Activated naive CD8-positive, alpha-beta T cell treated with anti-CD3 and anti-CD28 coated beads, Interleukin-2, amount 50 U/mL, for 24 hours (primary cell): ENCODE results near the gene TBC1D24.

Source experiments
- ATAC-seq: fragments of 150-1000 bp; cut with Tn5 transposase; one replicate; pipeline ENCODE4 v1.10.0; 2021
- DNase-seq: peaks from one replicate; pipeline ENCODE4 v3.0.0; 2021
- H3K27ac Mint-ChIP-seq: one replicate; pipeline ENCODE4 v1.8.0; 2021; ENCODE audit warnings: mild to moderate bottlenecking, mixed read lengths
- H3K27me3 Mint-ChIP-seq: one replicate; pipeline ENCODE4 v1.8.0; 2021; ENCODE audit warnings: mixed read lengths
- H3K36me3 Mint-ChIP-seq: one replicate; pipeline ENCODE4 v1.8.0; 2021; ENCODE audit warnings: low read depth, mixed read lengths
- H3K4me1 Mint-ChIP-seq: one replicate; pipeline ENCODE4 v1.8.0; 2021; ENCODE audit warnings: mixed read lengths
- H3K4me3 Mint-ChIP-seq: one replicate; pipeline ENCODE4 v1.8.0; 2021; ENCODE audit warnings: mild to moderate bottlenecking, moderate library complexity, mixed read lengths
- H3K9me3 Mint-ChIP-seq: one replicate; pipeline ENCODE4 v1.8.0; 2021; ENCODE audit warnings: mixed read lengths

TBC1D24 gene

DNA sequence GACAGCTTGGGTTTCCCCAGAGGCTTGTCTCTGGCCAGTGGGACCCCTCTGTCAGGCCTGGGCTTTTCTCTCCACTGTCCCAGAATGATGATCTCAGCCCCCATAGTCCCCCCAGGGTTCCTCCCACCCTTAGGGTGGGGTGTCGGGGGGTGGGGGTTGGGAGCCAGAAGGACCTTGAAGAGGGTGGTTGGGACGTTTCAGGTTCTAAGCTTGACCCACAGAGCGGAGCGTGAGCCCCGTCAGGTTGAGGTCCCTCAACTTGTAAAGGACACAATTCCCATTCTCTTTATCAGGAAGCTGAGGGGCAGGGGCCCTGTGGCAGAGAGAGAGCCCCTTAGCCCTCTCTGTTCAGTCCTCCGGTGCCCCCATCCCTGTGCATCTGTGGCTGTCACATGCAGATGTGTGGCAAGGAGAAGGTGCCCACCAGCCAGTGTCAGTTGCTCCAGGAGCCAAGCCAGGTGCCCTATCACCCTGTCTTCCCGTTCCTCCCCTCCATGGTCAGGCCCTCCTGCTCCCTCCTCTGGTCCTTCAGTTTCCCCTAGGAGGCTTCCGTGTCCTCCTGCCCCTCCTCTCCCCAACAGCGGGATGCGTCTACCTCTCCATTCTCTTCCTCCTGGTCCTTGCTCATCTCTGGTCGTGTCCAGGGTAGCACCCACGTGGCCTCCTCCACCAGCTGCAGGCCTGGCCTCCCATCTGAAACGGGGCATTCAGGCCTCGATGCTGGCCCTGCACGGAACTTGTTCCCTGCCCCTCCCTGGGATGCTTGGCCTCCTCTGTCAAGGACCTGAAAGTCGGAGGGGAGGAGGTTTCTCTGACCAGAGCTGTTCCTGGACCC is 5.3 kb upstream of the TBC1D24 start:
- Mint-ChIP-seq H3K36me3 (no peaks in the 10 kb centered on the region), H3K9me3 (no peaks in the 10 kb centered on the region), H3K27ac (no peak overlapping the region), H3K4me3 (no peak overlapping the region), H3K4me1 (peaks cover 26% of the 10 kb centered on the region), H3K27me3 (peaks cover 27% of the 10 kb centered on the region)
- ATAC-seq (no peak), DNase-seq (no peak)

DNA sequence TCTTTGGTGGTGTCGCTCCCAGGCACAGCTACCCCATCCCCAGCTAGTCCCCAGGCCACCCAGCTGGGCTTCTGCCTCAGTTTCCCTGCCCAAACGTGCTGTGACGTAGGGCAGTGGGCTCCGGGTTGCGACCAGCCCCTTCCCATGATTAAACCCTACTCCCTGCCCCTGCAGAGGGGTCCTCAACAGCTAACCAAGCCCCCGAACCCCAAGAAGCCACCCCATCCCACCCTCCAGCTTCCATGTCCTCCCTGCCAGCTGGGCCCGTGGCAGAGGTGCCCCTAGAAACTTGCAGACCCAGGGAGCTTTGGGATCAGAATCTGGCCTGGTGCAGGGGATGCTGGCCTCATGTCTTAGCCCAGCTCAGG is 4.7 kb upstream of the TBC1D24 start:
- Mint-ChIP-seq H3K9me3 (no peaks in the 10 kb centered on the region), H3K4me1 (peaks cover 26% of the 10 kb centered on the region), H3K27me3 (peaks cover 27% of the 10 kb centered on the region), H3K4me3 (no peak overlapping the region), H3K36me3 (no peaks in the 10 kb centered on the region), H3K27ac (no peak overlapping the region)
- ATAC-seq: no peak
- no peak for DNase-seq

DNA sequence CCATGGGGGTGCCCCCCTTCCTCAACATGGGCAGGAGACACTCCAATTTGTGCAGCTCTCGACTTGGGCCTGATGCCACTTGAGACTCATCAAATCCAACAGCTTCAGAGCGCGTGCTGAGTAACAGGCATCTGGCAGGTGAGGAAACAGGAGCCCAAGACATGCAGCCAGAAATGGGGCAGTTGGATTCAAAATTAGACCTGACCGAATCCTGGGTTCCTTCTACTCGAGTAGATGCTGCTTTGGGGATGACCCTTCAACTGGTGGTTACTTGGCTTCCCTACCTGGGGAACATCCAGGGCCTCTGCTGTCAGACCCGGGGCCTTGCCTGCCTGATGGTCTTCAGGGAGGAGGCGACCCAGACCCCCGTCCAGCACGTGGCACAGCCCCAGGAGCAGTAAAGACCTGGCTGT is 4.3 kb upstream of the TBC1D24 start:
- Mint-ChIP-seq H3K27ac (no peak overlapping the region), H3K27me3 (peaks cover 27% of the 10 kb centered on the region), H3K9me3 (no peaks in the 10 kb centered on the region), H3K4me1 (peaks cover 26% of the 10 kb centered on the region), H3K4me3 (no peak overlapping the region), H3K36me3 (no peaks in the 10 kb centered on the region)
- ATAC-seq (no peak), DNase-seq (no peak)

DNA sequence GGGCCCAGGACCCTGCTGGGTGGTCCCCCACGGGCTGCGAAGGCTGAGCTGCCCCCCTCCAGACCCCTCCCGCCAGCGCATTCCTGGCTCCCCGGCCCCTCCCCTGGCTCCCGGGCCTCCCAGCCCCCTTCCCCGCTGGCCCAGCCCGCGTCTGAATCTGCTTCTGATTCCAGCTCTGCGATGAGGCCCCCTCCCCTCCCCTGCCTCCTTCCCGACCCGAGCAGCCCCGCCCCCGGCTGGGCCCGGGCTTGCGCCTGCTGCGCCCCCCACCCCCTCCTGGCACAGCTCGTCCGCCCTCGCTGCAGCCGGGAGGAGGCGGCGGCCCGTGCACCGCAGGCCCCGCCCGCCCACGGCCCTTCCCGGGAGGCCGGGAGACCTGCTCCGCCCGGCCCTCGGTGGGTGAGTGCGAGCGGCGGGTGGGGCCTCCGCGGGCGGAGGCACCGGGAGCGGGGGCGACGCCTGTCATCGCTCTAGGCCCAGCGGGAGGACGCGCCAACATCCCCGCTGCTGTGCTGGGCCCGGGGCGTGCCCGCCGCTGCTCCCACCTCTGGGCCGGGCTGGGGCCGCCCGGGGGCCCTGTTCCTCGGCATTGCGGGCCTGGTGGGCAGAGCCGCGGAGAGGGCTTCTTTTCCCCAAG is 3.8 kb upstream of the TBC1D24 start, which contains the start of gene NTN3:
Gene NTN3 (plus strand): TSS at position 282 of the 637 bp plus-strand sequence. CDS start 405 bp downstream, outside the sequence.
- H3K36me3 Mint-ChIP-seq: no peaks in the 10 kb centered on the region
- H3K27ac Mint-ChIP-seq: no peak within 1 kb of the TSS
- DNase-seq (peak; percentile 27), ATAC-seq (no peak)
- peaks cover 27% of the 10 kb centered on the region for H3K27me3 Mint-ChIP-seq
- H3K9me3 Mint-ChIP-seq: no peaks in the 10 kb centered on the region
- peaks cover 30% of the 10 kb centered on the region for H3K4me1 Mint-ChIP-seq
- no peak within 1 kb of the TSS for H3K4me3 Mint-ChIP-seq

DNA sequence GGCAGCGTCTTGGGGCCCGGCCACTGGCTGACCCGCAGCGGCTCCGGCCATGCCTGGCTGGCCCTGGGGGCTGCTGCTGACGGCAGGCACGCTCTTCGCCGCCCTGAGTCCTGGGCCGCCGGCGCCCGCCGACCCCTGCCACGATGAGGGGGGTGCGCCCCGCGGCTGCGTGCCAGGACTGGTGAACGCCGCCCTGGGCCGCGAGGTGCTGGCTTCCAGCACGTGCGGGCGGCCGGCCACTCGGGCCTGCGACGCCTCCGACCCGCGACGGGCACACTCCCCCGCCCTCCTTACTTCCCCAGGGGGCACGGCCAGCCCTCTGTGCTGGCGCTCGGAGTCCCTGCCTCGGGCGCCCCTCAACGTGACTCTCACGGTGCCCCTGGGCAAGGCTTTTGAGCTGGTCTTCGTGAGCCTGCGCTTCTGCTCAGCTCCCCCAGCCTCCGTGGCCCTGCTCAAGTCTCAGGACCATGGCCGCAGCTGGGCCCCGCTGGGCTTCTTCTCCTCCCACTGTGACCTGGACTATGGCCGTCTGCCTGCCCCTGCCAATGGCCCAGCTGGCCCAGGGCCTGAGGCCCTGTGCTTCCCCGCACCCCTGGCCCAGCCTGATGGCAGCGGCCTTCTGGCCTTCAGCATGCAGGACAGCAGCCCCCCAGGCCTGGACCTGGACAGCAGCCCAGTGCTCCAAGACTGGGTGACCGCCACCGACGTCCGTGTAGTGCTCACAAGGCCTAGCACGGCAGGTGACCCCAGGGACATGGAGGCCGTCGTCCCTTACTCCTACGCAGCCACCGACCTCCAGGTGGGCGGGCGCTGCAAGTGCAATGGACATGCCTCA is 3.1 kb upstream of the TBC1D24 start:
- DNase-seq (no peak), ATAC-seq (no peak)
- Mint-ChIP-seq H3K9me3 (no peaks in the 10 kb centered on the region), H3K4me3 (no peak overlapping the region), H3K27me3 (peaks cover 27% of the 10 kb centered on the region), H3K36me3 (no peaks in the 10 kb centered on the region), H3K4me1 (peaks cover 32% of the 10 kb centered on the region), H3K27ac (no peak overlapping the region)

GRCh38 chr16:2472488-2472864 is 2.5 kb upstream of the TBC1D24 start:
- no peak overlapping the region for H3K4me3 Mint-ChIP-seq
- no peak overlapping the region for H3K27ac Mint-ChIP-seq
- H3K4me1 Mint-ChIP-seq: peaks cover 27% of the 10 kb centered on the region
- H3K9me3 Mint-ChIP-seq: no peaks in the 10 kb centered on the region
- no peaks in the 10 kb centered on the region for H3K36me3 Mint-ChIP-seq
- ATAC-seq (no peak), DNase-seq (no peak)
- peaks cover 24% of the 10 kb centered on the region for H3K27me3 Mint-ChIP-seq

GRCh38 chr16:2472885-2473445 is 2.0 kb upstream of the TBC1D24 start:
- H3K4me3 Mint-ChIP-seq: peak overlapping the region; percentile 69
- H3K36me3 Mint-ChIP-seq: no peaks in the 10 kb centered on the region
- peaks cover 27% of the 10 kb centered on the region for H3K4me1 Mint-ChIP-seq
- no peak overlapping the region for H3K27ac Mint-ChIP-seq
- H3K9me3 Mint-ChIP-seq: no peaks in the 10 kb centered on the region
- peaks cover 24% of the 10 kb centered on the region for H3K27me3 Mint-ChIP-seq
- ATAC-seq: no peak
- DNase-seq: no peak

GRCh38 chr16:2473446-2473926 is 1.4 kb upstream of the TBC1D24 start:
- DNase-seq (peak; percentile 41), ATAC-seq (no peak)

DNA sequence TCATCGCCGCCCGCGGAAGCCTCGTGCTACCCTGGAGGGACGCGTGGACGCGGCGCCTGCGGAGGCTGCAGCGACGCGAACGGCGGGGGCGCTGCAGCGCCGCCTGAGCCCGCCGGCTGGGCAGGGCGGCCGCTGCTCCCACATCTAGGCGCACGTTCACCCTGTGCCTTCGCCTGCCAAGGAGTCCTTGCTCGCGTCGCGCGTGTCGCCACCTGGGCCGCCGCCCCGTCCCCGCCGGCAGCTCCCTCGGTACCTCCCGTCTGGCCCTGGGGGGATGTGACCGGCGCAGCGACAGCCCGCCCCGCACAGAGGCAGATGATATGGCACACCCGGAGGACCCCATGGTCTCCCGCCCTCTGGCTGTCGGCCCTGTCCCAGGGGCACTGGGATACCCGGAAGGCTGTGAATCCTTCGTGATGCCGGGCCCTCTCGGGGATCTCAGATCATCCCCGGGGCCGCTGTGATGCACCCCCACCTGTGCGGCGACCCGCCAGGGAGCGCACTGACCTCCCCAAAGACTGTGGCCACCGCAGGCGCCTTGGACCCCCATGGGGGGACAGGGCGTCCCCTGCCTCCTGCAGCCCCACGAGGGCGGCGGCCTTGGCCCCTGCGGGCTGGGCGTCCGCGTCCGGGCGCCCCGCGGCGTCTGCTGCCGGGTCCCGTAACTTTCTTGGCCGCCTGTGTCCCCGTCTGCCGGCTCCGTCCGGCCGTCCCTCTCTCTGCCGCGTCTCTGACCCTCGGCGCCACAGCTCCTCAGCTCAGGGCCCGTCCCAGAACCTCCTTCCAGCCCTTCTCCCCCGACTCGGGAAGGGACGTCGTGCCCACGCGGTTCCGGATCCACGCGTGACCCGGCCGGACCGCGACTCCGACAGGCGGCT is 689 bp upstream of the TBC1D24 start:
- Mint-ChIP-seq H3K4me1 (peaks cover 22% of the 10 kb centered on the region), H3K27me3 (peaks cover 22% of the 10 kb centered on the region)

More at GRCh38 chr16:2473446-2473926, 1.4 kb upstream of the TBC1D24 start:
- peaks cover 23% of the 10 kb centered on the region for H3K27me3 Mint-ChIP-seq
- H3K27ac Mint-ChIP-seq: no peak overlapping the region
- H3K4me1 Mint-ChIP-seq: peaks cover 23% of the 10 kb centered on the region
- peak overlapping the region; percentile 69 for H3K4me3 Mint-ChIP-seq
- no peaks in the 10 kb centered on the region for H3K9me3 Mint-ChIP-seq
- no peaks in the 10 kb centered on the region for H3K36me3 Mint-ChIP-seq

DNA sequence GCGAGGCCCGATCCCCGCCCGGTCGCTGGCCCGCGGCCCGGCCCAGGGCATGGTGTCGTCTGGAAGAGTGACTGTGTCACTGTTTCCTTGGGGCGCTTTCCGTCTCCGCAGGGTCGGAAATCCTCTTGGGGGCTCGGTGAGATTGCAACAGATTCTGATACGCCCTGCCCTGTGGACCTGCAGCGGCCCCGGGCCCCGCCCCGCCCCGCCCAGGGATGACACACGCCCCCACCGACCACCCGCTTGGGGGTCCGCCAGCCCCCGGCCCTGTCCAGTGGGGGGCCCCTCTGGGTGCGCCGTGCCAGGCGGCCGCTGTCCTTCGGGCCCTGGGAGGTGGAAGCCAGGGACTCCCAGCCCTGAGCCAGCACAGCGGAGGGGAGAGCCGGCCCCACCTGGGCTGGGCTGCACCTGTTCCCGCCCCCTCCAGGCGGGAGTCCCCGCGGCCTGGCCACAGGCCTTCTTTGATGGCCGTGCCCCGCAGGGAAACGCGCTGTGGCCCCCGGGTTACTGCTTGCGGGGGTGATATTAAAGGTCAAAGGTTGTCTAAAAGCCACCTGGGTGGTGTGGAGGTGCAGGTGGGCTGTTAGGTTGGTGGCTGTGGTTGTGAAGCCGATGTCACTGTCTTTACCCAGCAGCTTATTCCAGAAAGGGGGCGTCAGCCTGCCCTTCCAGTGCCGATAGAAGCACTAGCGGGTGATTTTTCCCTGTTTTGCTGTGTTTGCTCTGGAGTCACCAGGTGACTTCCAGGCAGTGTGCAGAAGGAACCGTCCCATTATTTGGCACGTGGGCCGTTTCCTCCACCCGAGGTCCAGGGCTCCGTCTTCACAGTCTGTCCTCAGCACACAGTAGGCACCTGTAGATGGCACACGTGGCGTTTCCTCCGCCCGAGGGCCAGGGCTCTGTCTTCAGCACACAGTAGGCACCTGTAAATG is 752 bp downstream of the TBC1D24 start:
- Mint-ChIP-seq H3K27me3 (peaks cover 9% of the 10 kb centered on the region), H3K9me3 (no peaks in the 10 kb centered on the region), H3K27ac (peak overlapping the region; percentile 49), H3K4me3 (peak overlapping the region; percentile 70), H3K36me3 (no peaks in the 10 kb centered on the region), H3K4me1 (peaks cover 15% of the 10 kb centered on the region)
- DNase-seq (peak; percentile 56), ATAC-seq (peak; percentile 61)

More for the DNA sequence above, 689 bp upstream of the TBC1D24 start:
- peak overlapping the region; percentile 76 for H3K4me3 Mint-ChIP-seq
- peak; percentile 47 for ATAC-seq
- H3K9me3 Mint-ChIP-seq: no peaks in the 10 kb centered on the region
- peak; percentile 65 for DNase-seq
- H3K27ac Mint-ChIP-seq: peak overlapping the region; percentile 62
- H3K36me3 Mint-ChIP-seq: no peaks in the 10 kb centered on the region

DNA sequence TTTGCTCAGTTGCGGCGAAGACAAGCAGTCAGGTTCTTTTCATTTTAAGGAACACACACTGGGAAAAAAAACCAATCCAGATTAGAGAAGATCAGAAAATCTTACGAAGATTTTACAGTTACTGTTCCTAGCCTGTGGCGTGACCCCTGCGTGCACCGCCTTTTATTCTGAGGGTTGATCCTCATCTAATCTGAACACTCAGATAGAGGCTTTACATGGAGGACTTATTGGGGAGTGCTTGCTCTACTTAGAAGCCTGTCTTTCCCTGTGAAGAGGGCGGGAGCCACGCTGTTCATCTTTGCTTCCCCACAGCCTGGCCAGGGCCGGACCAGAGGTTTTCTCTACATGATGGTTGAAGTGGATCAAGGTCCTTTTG is 1.4 kb downstream of the TBC1D24 start:
- Mint-ChIP-seq H3K27ac (peak overlapping the region; percentile 49), H3K9me3 (no peaks in the 10 kb centered on the region), H3K27me3 (peaks cover 7% of the 10 kb centered on the region), H3K4me1 (peaks cover 15% of the 10 kb centered on the region), H3K36me3 (no peaks in the 10 kb centered on the region), H3K4me3 (peak overlapping the region; percentile 65)
- ATAC-seq (no peak), DNase-seq (no peak)

GRCh38 chr16:2476741-2477140 is 1.8 kb downstream of the TBC1D24 start:
- peak overlapping the region; percentile 65 for H3K4me3 Mint-ChIP-seq
- no peaks in the 10 kb centered on the region for H3K9me3 Mint-ChIP-seq
- no peak overlapping the region for H3K27ac Mint-ChIP-seq
- H3K4me1 Mint-ChIP-seq: peaks cover 15% of the 10 kb centered on the region
- H3K27me3 Mint-ChIP-seq: peaks cover 7% of the 10 kb centered on the region
- ATAC-seq (no peak), DNase-seq (no peak)
- no peaks in the 10 kb centered on the region for H3K36me3 Mint-ChIP-seq

DNA sequence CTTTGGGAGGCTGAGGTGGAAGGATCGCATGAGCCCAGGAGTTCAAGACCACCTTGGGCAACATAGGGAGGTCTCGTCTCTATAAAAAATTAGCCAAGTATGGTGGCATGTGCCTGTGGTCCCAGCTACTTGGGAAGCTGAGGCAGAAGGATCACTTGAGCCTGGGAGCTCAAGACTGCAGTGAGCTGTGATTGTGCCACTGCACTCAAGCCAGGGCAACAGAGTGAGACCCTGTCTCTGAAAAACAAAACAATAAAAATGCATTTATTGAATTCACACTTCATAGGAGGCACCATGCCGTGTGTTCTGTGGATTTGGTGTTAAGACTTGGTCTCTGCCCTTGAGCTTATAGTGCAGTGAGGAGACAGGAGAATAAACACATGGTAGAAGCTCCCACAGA is 2.4 kb downstream of the TBC1D24 start:
- no peak for DNase-seq
- no peak for ATAC-seq
- H3K4me3 Mint-ChIP-seq: no peak overlapping the region
- no peaks in the 10 kb centered on the region for H3K36me3 Mint-ChIP-seq
- H3K27ac Mint-ChIP-seq: no peak overlapping the region
- H3K4me1 Mint-ChIP-seq: peaks cover 14% of the 10 kb centered on the region
- no peaks in the 10 kb centered on the region for H3K9me3 Mint-ChIP-seq
- peaks cover 7% of the 10 kb centered on the region for H3K27me3 Mint-ChIP-seq
